HCT116 (cell line): ENCODE data around the gene MECP2.

Experiments
- EZH2 ChIP-seq: fragments of 200-600 bp; sonication (generic); IDR thresholded peaks from 2 replicates; pipeline ENCODE4 v1.6.1; 2017; ENCODE audit warnings: antibody characterized with exemption, mixed run types
- FOSL1 ChIP-seq: IDR thresholded peaks from 2 replicates; pipeline ENCODE4 v1.6.1; 2012; ENCODE audit warnings: low read depth
- POLR2A ChIP-seq: IDR thresholded peaks from 2 replicates; pipeline ENCODE4 v1.7.0; 2011; ENCODE audit warnings: borderline replicate concordance; ENCODE audit not compliant: insufficient read depth, insufficient read length; ENCODE audit errors: extremely low read depth
- RAD21 ChIP-seq: IDR thresholded peaks from 2 replicates; pipeline ENCODE4 v1.6.1; 2012; ENCODE audit warnings: low read depth, mild to moderate bottlenecking
- SP1 ChIP-seq: IDR thresholded peaks from 2 replicates; pipeline ENCODE4 v1.6.1; 2012; ENCODE audit warnings: low read depth
- SRF ChIP-seq: IDR thresholded peaks from 2 replicates; pipeline ENCODE4 v1.6.1; 2012; ENCODE audit warnings: low read depth
- TCF7L2 ChIP-seq: IDR thresholded peaks from 2 replicates; pipeline ENCODE4 v1.7.0; 2011; ENCODE audit warnings: borderline replicate concordance, inconsistent platforms; ENCODE audit not compliant: insufficient read depth, insufficient read length; ENCODE audit errors: extremely low read depth
- YY1 ChIP-seq: IDR thresholded peaks from 2 replicates; pipeline ENCODE4 v1.6.1; 2011; ENCODE audit warnings: low read length, low read depth, moderate library complexity, mild to moderate bottlenecking; ENCODE audit not compliant: insufficient replicate concordance; ENCODE audit errors: extremely low read depth
- ZFX ChIP-seq: fragments of 450-650 bp; IDR thresholded peaks from 2 replicates; pipeline ENCODE4 v1.6.1; 2017
- ZNF274 ChIP-seq: fragments of 200-500 bp; sonication (Bioruptor generic); IDR thresholded peaks from 2 replicates; pipeline ENCODE4 v1.6.1; 2014; ENCODE audit warnings: mild to moderate bottlenecking, low read depth, low read length, inconsistent platforms
- TF ChIP-seq, protein P1 (sequence below): IDR thresholded peaks from 2 replicates; pipeline ENCODE4 v1.6.1; 2012
- TF ChIP-seq, protein P2 (sequence below), 3 experiments: fragments of 200-600 bp in 1 of 3; sonication (generic) in 1 of 3; IDR thresholded peaks in 2 of 3; conservative IDR thresholded peaks in 1 of 3; 2 replicates each; pipeline ENCODE4 v1.5.1; 2012 to 2017; ENCODE audit warnings: low read depth in 2 of 3, low read length in 2 of 3, antibody characterized with exemption in 1 of 3, borderline replicate concordance in 1 of 3, control low read depth in 1 of 3, mild to moderate bottlenecking in 1 of 3, mixed read lengths in 1 of 3, mixed run types in 1 of 3, moderate library complexity in 1 of 3; ENCODE audit not compliant: insufficient read depth in 1 of 3
- TF ChIP-seq, protein P3 (sequence below): IDR thresholded peaks from 2 replicates; pipeline ENCODE4 v1.6.1; 2012
- TF ChIP-seq, protein P4 (sequence below): IDR thresholded peaks from 2 replicates; pipeline ENCODE4 v1.6.1; 2011; ENCODE audit warnings: mild to moderate bottlenecking, low read length, moderate library complexity; ENCODE audit not compliant: insufficient replicate concordance; ENCODE audit errors: extremely low read depth

DNA sequence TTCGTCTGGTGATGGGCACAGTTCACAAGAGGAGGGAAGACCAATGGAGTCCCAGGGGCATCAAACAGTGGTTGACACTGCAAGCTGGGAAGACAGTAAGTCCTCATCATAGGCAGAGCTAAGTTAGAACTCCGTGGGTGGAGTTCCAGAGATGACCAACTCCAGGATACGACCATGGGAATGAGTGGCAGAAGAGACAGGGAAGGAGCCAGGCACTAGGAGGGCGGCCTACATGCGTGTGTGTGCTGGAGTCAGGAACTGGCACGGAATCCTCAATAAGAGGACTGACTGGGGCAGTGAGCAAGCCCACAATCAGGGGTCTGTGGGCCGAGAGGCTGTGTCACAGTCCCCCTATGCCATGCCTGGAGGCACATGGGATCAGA, 47.4 kb downstream of the MECP2 start:
- TF ChIP-seq, protein P1, sequence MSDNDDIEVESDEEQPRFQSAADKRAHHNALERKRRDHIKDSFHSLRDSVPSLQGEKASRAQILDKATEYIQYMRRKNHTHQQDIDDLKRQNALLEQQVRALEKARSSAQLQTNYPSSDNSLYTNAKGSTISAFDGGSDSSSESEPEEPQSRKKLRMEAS, result no peak
- TF ChIP-seq, protein P2, sequence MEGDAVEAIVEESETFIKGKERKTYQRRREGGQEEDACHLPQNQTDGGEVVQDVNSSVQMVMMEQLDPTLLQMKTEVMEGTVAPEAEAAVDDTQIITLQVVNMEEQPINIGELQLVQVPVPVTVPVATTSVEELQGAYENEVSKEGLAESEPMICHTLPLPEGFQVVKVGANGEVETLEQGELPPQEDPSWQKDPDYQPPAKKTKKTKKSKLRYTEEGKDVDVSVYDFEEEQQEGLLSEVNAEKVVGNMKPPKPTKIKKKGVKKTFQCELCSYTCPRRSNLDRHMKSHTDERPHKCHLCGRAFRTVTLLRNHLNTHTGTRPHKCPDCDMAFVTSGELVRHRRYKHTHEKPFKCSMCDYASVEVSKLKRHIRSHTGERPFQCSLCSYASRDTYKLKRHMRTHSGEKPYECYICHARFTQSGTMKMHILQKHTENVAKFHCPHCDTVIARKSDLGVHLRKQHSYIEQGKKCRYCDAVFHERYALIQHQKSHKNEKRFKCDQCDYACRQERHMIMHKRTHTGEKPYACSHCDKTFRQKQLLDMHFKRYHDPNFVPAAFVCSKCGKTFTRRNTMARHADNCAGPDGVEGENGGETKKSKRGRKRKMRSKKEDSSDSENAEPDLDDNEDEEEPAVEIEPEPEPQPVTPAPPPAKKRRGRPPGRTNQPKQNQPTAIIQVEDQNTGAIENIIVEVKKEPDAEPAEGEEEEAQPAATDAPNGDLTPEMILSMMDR (IDR thresholded peaks at IDR 0.05 in 2 of 3, conservative IDR thresholded peaks at IDR 0.05 in 1 of 3; ENCODE audit: borderline replicate concordance in 1 of 3, insufficient read depth in 1 of 3, low read depth in 2 of 3, low read length in 2 of 3), result no peak
- TF ChIP-seq POLR2A (no peak), ZNF274 (no peak), SP1 (no peak), TCF7L2 (no peak), ZFX (no peak), YY1 (no peak), EZH2 (no peak), FOSL1 (no peak), SRF (no peak), RAD21 (no peak)
- TF ChIP-seq, protein P3, sequence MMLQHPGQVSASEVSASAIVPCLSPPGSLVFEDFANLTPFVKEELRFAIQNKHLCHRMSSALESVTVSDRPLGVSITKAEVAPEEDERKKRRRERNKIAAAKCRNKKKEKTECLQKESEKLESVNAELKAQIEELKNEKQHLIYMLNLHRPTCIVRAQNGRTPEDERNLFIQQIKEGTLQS, result no peak
- TF ChIP-seq, protein P4, sequence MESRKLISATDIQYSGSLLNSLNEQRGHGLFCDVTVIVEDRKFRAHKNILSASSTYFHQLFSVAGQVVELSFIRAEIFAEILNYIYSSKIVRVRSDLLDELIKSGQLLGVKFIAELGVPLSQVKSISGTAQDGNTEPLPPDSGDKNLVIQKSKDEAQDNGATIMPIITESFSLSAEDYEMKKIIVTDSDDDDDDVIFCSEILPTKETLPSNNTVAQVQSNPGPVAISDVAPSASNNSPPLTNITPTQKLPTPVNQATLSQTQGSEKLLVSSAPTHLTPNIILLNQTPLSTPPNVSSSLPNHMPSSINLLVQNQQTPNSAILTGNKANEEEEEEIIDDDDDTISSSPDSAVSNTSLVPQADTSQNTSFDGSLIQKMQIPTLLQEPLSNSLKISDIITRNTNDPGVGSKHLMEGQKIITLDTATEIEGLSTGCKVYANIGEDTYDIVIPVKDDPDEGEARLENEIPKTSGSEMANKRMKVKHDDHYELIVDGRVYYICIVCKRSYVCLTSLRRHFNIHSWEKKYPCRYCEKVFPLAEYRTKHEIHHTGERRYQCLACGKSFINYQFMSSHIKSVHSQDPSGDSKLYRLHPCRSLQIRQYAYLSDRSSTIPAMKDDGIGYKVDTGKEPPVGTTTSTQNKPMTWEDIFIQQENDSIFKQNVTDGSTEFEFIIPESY, result no peak
